ENCODE measurements around the gene TMEM225. TPM values are rescaled to one million over a fixed set of nuclear protein-coding genes. Genes with fewer than 3 reads are reported as not detected.

The TMEM225 gene
- total and polyA plus RNA-seq, 9 of the 15 experiments (the other 6 are each of a cell fraction or from before 2014, with no cell fraction given) = not detected

DNA sequence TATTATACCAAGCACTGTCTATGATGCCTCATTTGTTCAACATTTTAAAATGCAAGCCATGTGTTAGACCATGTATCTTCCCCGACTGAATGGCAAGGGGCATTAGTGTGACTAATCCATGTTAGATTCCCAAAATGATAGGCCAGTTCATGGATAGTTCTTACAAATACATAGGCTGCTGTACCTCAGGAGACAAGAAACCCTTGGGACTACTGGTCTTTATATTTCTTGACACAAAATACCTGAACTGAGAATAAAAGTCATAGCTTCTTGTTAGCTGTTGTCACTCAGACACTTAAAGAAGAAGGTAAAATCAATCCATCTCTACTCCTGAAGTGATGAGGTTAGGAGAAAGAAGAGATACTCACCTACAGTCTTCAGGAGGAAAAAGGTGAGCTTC is 16.4 kb upstream of the TMEM225 start, which contains the start of gene OR8D4:
Gene OR8D4, plus strand, starts transcription at position 301 of the 400 bp plus-strand sequence. CDS start 4,265 bp downstream, outside the sequence.
- H3K27me3 ChIP-seq (ENCODE audit: control insufficient read depth in 2 of 2, insufficient read depth in 2 of 2, low read length in 2 of 2) = no peaks in the 10 kb centered on the region
- TF ChIP-seq FOXA3 (CRISPR knock-in tag; conservative IDR thresholded peaks at IDR 0.05 in 1 of 2, IDR thresholded peaks at IDR 0.05 in 1 of 2) = no peak
- no peak for TF ChIP-seq COPS2 (conservative IDR thresholded peaks at IDR 0.05)
- H4K20me1 ChIP-seq (replicated peaks; ENCODE audit: control insufficient read depth, insufficient read depth, low read length) = no peaks in the 10 kb centered on the region
- no TSS peak for BruUV-seq (replicated peaks)
- no peak for FAIRE-seq
- in situ Hi-C loops (cut with MboI) (no loop called here), intact Hi-C loops (cut with micrococcal nuclease) (no loop called here)
- H3K36me3 ChIP-seq (ENCODE audit: control insufficient read depth, insufficient read depth, low read length) = no peaks in the 10 kb centered on the region
- H2AFZ ChIP-seq (ENCODE audit: low read depth, low read length) = no peak within 1 kb of the TSS
- no peaks in the 10 kb centered on the region for H3K9me1 ChIP-seq (ENCODE audit: control insufficient read depth, insufficient read depth, low read length)
- H3K27ac ChIP-seq (ENCODE audit: extremely low read depth, low read depth, low read length) = no peak within 1 kb of the TSS
- no peaks in the 10 kb centered on the region for H3K79me2 ChIP-seq (ENCODE audit: control insufficient read depth, insufficient read depth, low read length)
- 0% methylated on average over 1 of the region's 1 CpG for WGBS (ENCODE audit: insufficient coverage, low coverage, missing lambda C conversion rate)
- H3K4me2 ChIP-seq (ENCODE audit: insufficient read depth, low read length) = no peak within 1 kb of the TSS
- no peak for ATAC-seq
- CTCF ChIA-PET (ENCODE audit: low intra/inter-chr PET ratio) = no interaction called here
- no peak for DNase-seq (ENCODE audit: extremely low read depth in 1 of 4, low spot score in 3 of 4)
- H3K9ac ChIP-seq (ENCODE audit: insufficient read depth in 1 of 2, low read depth in 2 of 2, low read length in 2 of 2) = no peak within 1 kb of the TSS
- no peak within 1 kb of the TSS for H3K4me3 ChIP-seq
- H3K9me3 ChIP-seq (replicated peaks; ENCODE audit: control insufficient read depth, insufficient read depth, low read depth, low read length) = no peaks in the 10 kb centered on the region
- POLR2A ChIA-PET = interaction anchor here (0.6 kb wide), 1 partner anchor 16 kb away, joined by 3 read pairs; no protein-coding TSS in a partner anchor
- no peaks in the 10 kb centered on the region for H3K4me1 ChIP-seq (replicated peaks in 1 of 2; ENCODE audit: control insufficient read depth in 2 of 2, insufficient read depth in 2 of 2, low read length in 2 of 2)

DNA sequence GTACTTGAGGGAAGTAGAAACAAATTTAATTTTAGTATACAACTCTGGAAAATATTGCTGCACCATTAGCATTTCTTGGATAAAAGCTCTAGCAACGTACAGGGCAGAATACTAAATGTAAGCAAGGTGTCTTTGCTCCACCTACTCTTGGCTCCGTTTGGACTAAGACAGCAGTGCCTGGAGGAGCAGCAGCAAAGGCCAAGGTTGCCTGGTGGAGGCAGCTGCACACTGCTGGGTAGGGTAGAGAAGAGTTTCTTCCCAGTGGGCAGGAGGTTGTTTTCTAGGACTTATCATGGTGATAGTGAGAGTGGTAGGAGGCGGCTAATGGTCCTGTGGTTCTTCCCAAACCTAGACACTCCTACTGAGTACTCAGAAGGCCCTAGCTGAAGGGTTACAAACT is 14.3 kb upstream of the TMEM225 start:
- ATAC-seq = no peak
- FAIRE-seq = no peak
- TF ChIP-seq JUN (IDR thresholded peaks at IDR 0.05; ENCODE audit: borderline replicate concordance, low read depth, low read length) (no peak), JUN (CRISPR knock-in tag; IDR thresholded peaks at IDR 0.05; ENCODE audit: borderline replicate concordance) (no peak), TEAD2 (tag; IDR thresholded peaks at IDR 0.05) (no peak), NONO (IDR thresholded peaks at IDR 0.05; ENCODE audit: low read depth in 2 of 2, low read length in 1 of 2) (no peak), ZNF347 (CRISPR knock-in tag; IDR thresholded peaks at IDR 0.05; ENCODE audit: low read depth) (no peak), PHF20 (IDR thresholded peaks at IDR 0.05; ENCODE audit: partially characterized antibody) (no peak), HDAC6 (IDR thresholded peaks at IDR 0.05; ENCODE audit: low read depth, low read length) (no peak)
- TF ChIP-seq, protein P1, sequence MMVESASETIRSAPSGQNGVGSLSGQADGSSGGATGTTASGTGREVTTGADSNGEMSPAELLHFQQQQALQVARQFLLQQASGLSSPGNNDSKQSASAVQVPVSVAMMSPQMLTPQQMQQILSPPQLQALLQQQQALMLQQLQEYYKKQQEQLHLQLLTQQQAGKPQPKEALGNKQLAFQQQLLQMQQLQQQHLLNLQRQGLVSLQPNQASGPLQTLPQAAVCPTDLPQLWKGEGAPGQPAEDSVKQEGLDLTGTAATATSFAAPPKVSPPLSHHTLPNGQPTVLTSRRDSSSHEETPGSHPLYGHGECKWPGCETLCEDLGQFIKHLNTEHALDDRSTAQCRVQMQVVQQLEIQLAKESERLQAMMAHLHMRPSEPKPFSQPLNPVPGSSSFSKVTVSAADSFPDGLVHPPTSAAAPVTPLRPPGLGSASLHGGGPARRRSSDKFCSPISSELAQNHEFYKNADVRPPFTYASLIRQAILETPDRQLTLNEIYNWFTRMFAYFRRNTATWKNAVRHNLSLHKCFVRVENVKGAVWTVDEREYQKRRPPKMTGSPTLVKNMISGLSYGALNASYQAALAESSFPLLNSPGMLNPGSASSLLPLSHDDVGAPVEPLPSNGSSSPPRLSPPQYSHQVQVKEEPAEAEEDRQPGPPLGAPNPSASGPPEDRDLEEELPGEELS (CRISPR knock-in tag; IDR thresholded peaks at IDR 0.05; ENCODE audit: borderline replicate concordance) = no peak
- TF ChIP-seq, protein P2, sequence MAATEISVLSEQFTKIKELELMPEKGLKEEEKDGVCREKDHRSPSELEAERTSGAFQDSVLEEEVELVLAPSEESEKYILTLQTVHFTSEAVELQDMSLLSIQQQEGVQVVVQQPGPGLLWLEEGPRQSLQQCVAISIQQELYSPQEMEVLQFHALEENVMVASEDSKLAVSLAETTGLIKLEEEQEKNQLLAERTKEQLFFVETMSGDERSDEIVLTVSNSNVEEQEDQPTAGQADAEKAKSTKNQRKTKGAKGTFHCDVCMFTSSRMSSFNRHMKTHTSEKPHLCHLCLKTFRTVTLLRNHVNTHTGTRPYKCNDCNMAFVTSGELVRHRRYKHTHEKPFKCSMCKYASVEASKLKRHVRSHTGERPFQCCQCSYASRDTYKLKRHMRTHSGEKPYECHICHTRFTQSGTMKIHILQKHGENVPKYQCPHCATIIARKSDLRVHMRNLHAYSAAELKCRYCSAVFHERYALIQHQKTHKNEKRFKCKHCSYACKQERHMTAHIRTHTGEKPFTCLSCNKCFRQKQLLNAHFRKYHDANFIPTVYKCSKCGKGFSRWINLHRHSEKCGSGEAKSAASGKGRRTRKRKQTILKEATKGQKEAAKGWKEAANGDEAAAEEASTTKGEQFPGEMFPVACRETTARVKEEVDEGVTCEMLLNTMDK (IDR thresholded peaks at IDR 0.05; ENCODE audit: borderline replicate concordance, insufficient read depth, low read depth, low read length, poor library complexity, severe bottlenecking) = no peak

More for the DNA sequence above, 14.3 kb upstream of the TMEM225 start:
- no peak overlapping the region for H3K9ac ChIP-seq (ENCODE audit: insufficient read depth in 1 of 2, low read depth in 2 of 2, low read length in 2 of 2)
- H3K9me3 ChIP-seq (replicated peaks; ENCODE audit: control insufficient read depth, insufficient read depth, low read depth, low read length) = no peaks in the 10 kb centered on the region
- no peaks in the 10 kb centered on the region for H3K79me2 ChIP-seq (ENCODE audit: control insufficient read depth, insufficient read depth, low read length)
- intact Hi-C loops (cut with micrococcal nuclease) (no loop called here), in situ Hi-C loops (cut with MboI) (no loop called here)
- H3K4me3 ChIP-seq = no peak overlapping the region
- H4K20me1 ChIP-seq (replicated peaks; ENCODE audit: control insufficient read depth, insufficient read depth, low read length) = no peaks in the 10 kb centered on the region
- BruUV-seq (replicated peaks) = no TSS peak
- no peaks in the 10 kb centered on the region for H3K36me3 ChIP-seq (ENCODE audit: control insufficient read depth, insufficient read depth, low read length)
- ChIA-PET POLR2A (no interaction called here), CTCF (ENCODE audit: low intra/inter-chr PET ratio) (no interaction called here)
- no peak overlapping the region for H3K27ac ChIP-seq (ENCODE audit: extremely low read depth, low read depth, low read length)
- H3K4me2 ChIP-seq (ENCODE audit: insufficient read depth, low read length) = no peak overlapping the region
- no peaks in the 10 kb centered on the region for H3K4me1 ChIP-seq (replicated peaks in 1 of 2; ENCODE audit: control insufficient read depth in 2 of 2, insufficient read depth in 2 of 2, low read length in 2 of 2)
- no peaks in the 10 kb centered on the region for H3K27me3 ChIP-seq (ENCODE audit: control insufficient read depth in 2 of 2, insufficient read depth in 2 of 2, low read length in 2 of 2)
- WGBS (ENCODE audit: insufficient coverage, low coverage, missing lambda C conversion rate) = 0% methylated on average over 3 of the region's 3 CpGs
- H3K9me1 ChIP-seq (ENCODE audit: control insufficient read depth, insufficient read depth, low read length) = no peaks in the 10 kb centered on the region
- H2AFZ ChIP-seq (ENCODE audit: low read depth, low read length) = no peak overlapping the region
- no peak for DNase-seq (ENCODE audit: extremely low read depth in 1 of 4, low spot score in 3 of 4)
